Tibial artery (tissue), 4 donors: ENCODE data around the gene SYT8.

Experiments
- DNase-seq, 2 donors: peaks; one replicate each; pipeline ENCODE4 v3.0.0-alpha.2; 2019
- H3K27ac ChIP-seq, 2 donors: fragments of 200-600 bp; sonication (generic) in 1 of 2; 1 replicate in 1 of 2; 2 replicates in 1 of 2; pipeline ENCODE4 v1.5.1; 2018 to 2019; ENCODE audit warnings: mild to moderate bottlenecking in 1 of 2
- H3K27me3 ChIP-seq, 2 donors: fragments of 200-600 bp; sonication (generic) in 1 of 2; one replicate each; pipeline versions ENCODE4 v1.5.1 to v1.6.0; 2016 to 2019
- H3K36me3 ChIP-seq, 3 donors: fragments of 200-600 bp; sonication (generic) in 2 of 3; one replicate each; pipeline ENCODE4 v1.5.1; 2016 to 2019; ENCODE audit warnings: mild to moderate bottlenecking in 2 of 3
- H3K4me1 ChIP-seq, 4 donors: fragments of 200-600 bp; sonication (generic) in 2 of 4; 1 replicate in 3 of 4; 2 replicates in 1 of 4; pipeline ENCODE4 v1.5.1; 2016 to 2019
- H3K4me3 ChIP-seq, 2 donors: fragments of 200-600 bp; sonication (generic) in 1 of 2; 1 replicate in 1 of 2; 2 replicates in 1 of 2; pipeline ENCODE4 v1.5.1; 2018 to 2019; ENCODE audit warnings: mild to moderate bottlenecking in 2 of 2
- H3K9me3 ChIP-seq, 3 donors: fragments of 200-600 bp; sonication (generic) in 1 of 3; one replicate each; pipeline ENCODE4 v1.5.1; 2016 to 2019
- CTCF ChIP-seq, 2 experiments: fragments of 200-600 bp in 1 of 2; fragments of 450-650 bp in 1 of 2; IDR thresholded peaks; one replicate each; pipeline ENCODE4 v1.5.1; 2017 to 2019; ENCODE audit warnings: antibody characterized with exemption in 2 of 2, mild to moderate bottlenecking in 1 of 2, moderate library complexity in 1 of 2
- intact Hi-C: fragments of 100-400 bp; cut with DNase I; formaldehyde crosslinking; loops from one replicate; pipeline ENCODE4 v1.15.0; 2023; ENCODE audit warnings: low total_unique reads

The SYT8 gene

GRCh38 chr11:1842149-1843097 lies 7.6 kb downstream of the SYT8 start:
- Histone ChIP-seq H3K27me3 (no peaks in the 10 kb centered on the region), H3K27ac (no peak overlapping the region), H3K4me1 (peaks cover 0 to 8% (median 2%) of the 10 kb centered on the region in 4 donors), H3K4me3 (no peak overlapping the region), H3K9me3 (no peaks in the 10 kb centered on the region), H3K36me3 (no peaks in the 10 kb centered on the region)
- DNase-seq, result no peak
- intact Hi-C loops, result no loop called here
- no peak for TF ChIP-seq CTCF (IDR thresholded peaks at IDR 0.05)

- H3K27me3 ChIP-seq, result no peaks in the 10 kb centered on the region
- no peaks in the 10 kb centered on the region for H3K36me3 ChIP-seq
- no peak for DNase-seq
- H3K4me1 ChIP-seq, result peaks cover 0 to 1% (median 0%) of the 10 kb centered on the region in 4 donors
- TF ChIP-seq CTCF (IDR thresholded peaks at IDR 0.05), result no peak
- no peak overlapping the region for H3K4me3 ChIP-seq
- no peaks in the 10 kb centered on the region for H3K9me3 ChIP-seq
- intact Hi-C loops, result no loop called here
- H3K27ac ChIP-seq, result no peak overlapping the region
Measured at GRCh38 chr11:1843098-1843473, 8.3 kb downstream of the SYT8 start.

GRCh38 chr11:1843796-1844195 lies 9.0 kb downstream of the SYT8 start:
- Histone ChIP-seq H3K4me3 (no peak overlapping the region), H3K4me1 (no peaks in the 10 kb centered on the region), H3K9me3 (no peaks in the 10 kb centered on the region), H3K27me3 (no peaks in the 10 kb centered on the region), H3K36me3 (no peaks in the 10 kb centered on the region), H3K27ac (no peak overlapping the region)
- intact Hi-C loops, result no loop called here
- no peak for DNase-seq
- no peak for TF ChIP-seq CTCF (IDR thresholded peaks at IDR 0.05)

- Histone ChIP-seq H3K27me3 (no peaks in the 10 kb centered on the region), H3K27ac (no peak overlapping the region), H3K4me3 (no peak overlapping the region), H3K36me3 (no peaks in the 10 kb centered on the region), H3K9me3 (no peaks in the 10 kb centered on the region), H3K4me1 (no peaks in the 10 kb centered on the region)
- intact Hi-C loops, result no loop called here
- TF ChIP-seq CTCF (IDR thresholded peaks at IDR 0.05), result no peak
- no peak for DNase-seq
Measured at GRCh38 chr11:1844221-1845094, 9.7 kb downstream of the SYT8 start.

- no peak for DNase-seq
- no peak overlapping the region for H3K4me3 ChIP-seq
- H3K36me3 ChIP-seq, result no peaks in the 10 kb centered on the region
- intact Hi-C loops, result no loop called here
- no peaks in the 10 kb centered on the region for H3K27me3 ChIP-seq
- TF ChIP-seq CTCF (IDR thresholded peaks at IDR 0.05), result no peak
- H3K27ac ChIP-seq, result no peak overlapping the region
- H3K9me3 ChIP-seq, result no peaks in the 10 kb centered on the region
- H3K4me1 ChIP-seq, result no peaks in the 10 kb centered on the region
Measured at GRCh38 chr11:1845095-1845429, 10.3 kb downstream of the SYT8 start.
